GM23248 (cell line): ENCODE results near the gene ZNF415. TPM values are rescaled to one million over a fixed set of nuclear protein-coding genes. Genes with fewer than 3 reads are reported as not detected.

Source experiments
- DNase-seq: peaks from one replicate; pipeline ENCODE4 v3.0.0-alpha.2; 2015
- H2AFZ ChIP-seq: fragments of 200-600 bp; sonication (generic); 2 replicates; pipeline ENCODE4 v1.6.1; 2016; ENCODE audit warnings: antibody characterized with exemption
- H3F3A ChIP-seq: fragments of 200-600 bp; sonication (generic); 2 replicates; pipeline ENCODE4 v1.6.1; 2016; ENCODE audit warnings: mild to moderate bottlenecking, antibody characterized with exemption, mixed run types; ENCODE audit not compliant: insufficient read depth
- H3K27ac ChIP-seq: fragments of 200-600 bp; sonication (generic); 2 replicates; pipeline ENCODE4 v1.5.1; 2016; ENCODE audit warnings: mild to moderate bottlenecking
- H3K27me3 ChIP-seq: fragments of 200-600 bp; sonication (generic); replicated peaks from 2 replicates; pipeline ENCODE4 v1.6.1; 2016; ENCODE audit warnings: mild to moderate bottlenecking; ENCODE audit not compliant: insufficient read depth
- H3K36me3 ChIP-seq: fragments of 200-600 bp; sonication (generic); 2 replicates; pipeline ENCODE4 v1.6.1; 2016; ENCODE audit warnings: low read depth, mild to moderate bottlenecking
- H3K4me1 ChIP-seq: fragments of 200-600 bp; sonication (generic); 2 replicates; pipeline ENCODE4 v1.6.1; 2016; ENCODE audit warnings: mild to moderate bottlenecking; ENCODE audit not compliant: insufficient read depth
- H3K4me2 ChIP-seq: fragments of 200-600 bp; sonication (generic); one replicate; pipeline ENCODE4 v1.6.1; 2016; ENCODE audit warnings: mild to moderate bottlenecking; ENCODE audit not compliant: unreplicated experiment
- H3K4me3 ChIP-seq: fragments of 200-600 bp; sonication (generic); 2 replicates; pipeline ENCODE4 v1.5.1; 2016; ENCODE audit warnings: mild to moderate bottlenecking
- H3K79me2 ChIP-seq: fragments of 200-600 bp; sonication (generic); 2 replicates; pipeline ENCODE4 v1.6.1; 2016; ENCODE audit warnings: mild to moderate bottlenecking; ENCODE audit not compliant: insufficient read depth
- H3K9ac ChIP-seq: fragments of 200-600 bp; sonication (generic); 2 replicates; pipeline ENCODE4 v1.6.1; 2016; ENCODE audit warnings: mild to moderate bottlenecking
- H3K9me2 ChIP-seq: fragments of 200-600 bp; sonication (generic); 2 replicates; pipeline ENCODE4 v1.6.1; 2016; ENCODE audit warnings: mixed run types, mild to moderate bottlenecking, moderate library complexity; ENCODE audit not compliant: insufficient read depth
- H3K9me3 ChIP-seq: fragments of 200-600 bp; sonication (generic); one replicate; pipeline ENCODE4 v1.6.1; 2017; ENCODE audit warnings: low read depth
- H4K20me1 ChIP-seq: fragments of 200-600 bp; sonication (generic); 2 replicates; pipeline ENCODE4 v1.6.0; 2016; ENCODE audit not compliant: insufficient read depth
- EZH2 ChIP-seq: fragments of 200-600 bp; sonication (generic); IDR thresholded peaks from 2 replicates; pipeline ENCODE4 v1.6.1; 2018; ENCODE audit warnings: antibody characterized with exemption, mild to moderate bottlenecking; ENCODE audit not compliant: insufficient read depth, poor library complexity, severe bottlenecking
- EZH2phosphoT487 ChIP-seq: fragments of 200-600 bp; sonication (generic); IDR thresholded peaks from 2 replicates; pipeline ENCODE4 v1.6.1; 2018; ENCODE audit warnings: antibody characterized with exemption, moderate library complexity, mild to moderate bottlenecking, low read depth; ENCODE audit not compliant: insufficient read depth
- WGBS, 2 experiments: methylation state at CpG; one replicate each; pipeline ENCODE4 v1.1.6; 2015 to 2017; ENCODE audit warnings: low lambda C conversion rate in 2 of 2, low coverage in 1 of 2; ENCODE audit errors: missing lambda C conversion rate in 2 of 2; 5-methylcytosine and 5-hydroxymethylcytosine counted together
- in situ Hi-C: fragments of 300-500 bp; cut with MboI; formaldehyde crosslinking; loops from 2 replicates; pipeline ENCODE4 v1.15.0; 2020
- polyA plus RNA-seq: library from polyadenylated mRNA; unstranded; fragments of >200 nt; fragmentation: Nextera tagmentation; extraction: Ambion mirVana; gene quantifications from 2 replicates; pipeline ENCODE4 v1.2.1, GENCODE V29; 2016
- total RNA-seq: library from RNA; depleted of rRNA; stranded (reverse); fragments of >200 nt; shearing (Covaris generic); gene quantifications from 2 replicates; pipeline ENCODE4 v1.2.3, GENCODE V29; 2014

ZNF415 gene
- total and polyA plus RNA-seq, 2 experiments from 2014 or later = 8.9 to 9.4 TPM

DNA sequence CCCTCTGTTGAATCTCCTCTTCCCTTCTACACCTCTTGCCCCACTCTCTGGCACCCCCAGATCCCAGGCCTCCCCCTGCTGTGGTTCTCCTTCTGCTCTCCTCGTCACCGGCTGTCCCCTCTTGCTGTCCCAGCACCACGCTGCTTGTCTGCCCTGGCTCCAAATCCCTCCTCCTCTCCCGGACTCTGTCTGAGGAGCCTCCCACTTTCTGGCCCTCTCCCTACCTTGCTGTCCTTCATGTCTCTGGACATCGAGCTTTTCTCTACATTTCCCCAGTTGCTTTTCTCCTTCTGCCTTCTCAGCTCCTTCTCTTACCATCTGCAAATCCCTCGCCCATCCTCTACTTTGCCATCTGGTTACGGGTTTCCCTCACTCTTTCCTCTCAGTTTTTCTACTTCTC lies 24.9 kb upstream of the ZNF415 start:
- H3K27ac ChIP-seq = no peak overlapping the region
- H2AFZ ChIP-seq = peak overlapping the region; percentile 99
- no peaks in the 10 kb centered on the region for H4K20me1 ChIP-seq
- H3K4me2 ChIP-seq = peak overlapping the region; percentile 66
- peak; percentile 46 for DNase-seq
- H3F3A ChIP-seq = 0 out of 2 replicates have a peak, but pooled peaks cover 3% of the 10 kb centered on the region
- no peaks in the 10 kb centered on the region for H3K27me3 ChIP-seq
- peaks cover 32% of the 10 kb centered on the region for H3K79me2 ChIP-seq
- TF ChIP-seq EZH2phosphoT487 = no peak
- TF ChIP-seq EZH2 = no peak
- no peaks in the 10 kb centered on the region for H3K9me2 ChIP-seq
- H3K36me3 ChIP-seq = peaks cover 3% of the 10 kb centered on the region; the same call in 1 of the 2 replicates
- WGBS, 2 experiments = 5 to 10% methylated on average over 5 to 7 of the region's 7 CpGs
- peaks cover 12% of the 10 kb centered on the region; the same call in 1 of the 2 replicates for H3K4me1 ChIP-seq
- H3K9me3 ChIP-seq = no peaks in the 10 kb centered on the region
- in situ Hi-C loops = no loop called here
- peak overlapping the region; percentile 94 for H3K4me3 ChIP-seq
- H3K9ac ChIP-seq = peak overlapping the region; percentile 80

DNA sequence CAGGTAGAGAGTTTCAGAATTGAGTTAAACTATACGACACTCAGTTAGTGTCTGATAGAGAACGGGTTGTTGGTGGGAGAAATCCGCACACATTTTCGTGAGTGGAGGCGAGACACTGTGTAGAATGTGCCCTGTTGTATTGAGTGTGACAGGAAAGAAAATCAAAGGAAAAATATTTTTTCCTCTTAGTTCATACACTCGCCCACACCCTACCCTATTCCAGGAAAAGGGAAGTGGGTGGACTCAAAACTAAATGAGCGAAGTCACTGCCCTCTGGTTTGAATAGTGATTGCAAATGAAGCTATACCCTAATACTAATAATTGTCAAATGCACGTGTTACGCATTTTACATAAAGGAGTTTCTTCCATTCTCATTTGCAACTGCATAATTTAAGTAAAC lies 24.1 kb upstream of the ZNF415 start:
- peaks cover 12% of the 10 kb centered on the region; the same call in 1 of the 2 replicates for H3K4me1 ChIP-seq
- in situ Hi-C loops = no loop called here
- H3K9me2 ChIP-seq = no peaks in the 10 kb centered on the region
- H3K4me3 ChIP-seq = no peak overlapping the region
- peaks cover 32% of the 10 kb centered on the region for H3K79me2 ChIP-seq
- no peak for DNase-seq
- H3F3A ChIP-seq = 0 out of 2 replicates have a peak, but pooled peaks cover 3% of the 10 kb centered on the region
- H3K9me3 ChIP-seq = no peaks in the 10 kb centered on the region
- H4K20me1 ChIP-seq = no peaks in the 10 kb centered on the region
- no peak overlapping the region for H3K9ac ChIP-seq
- H3K27ac ChIP-seq = no peak overlapping the region
- H2AFZ ChIP-seq = no peak overlapping the region
- peak overlapping the region; percentile 66 for H3K4me2 ChIP-seq
- peaks cover 3% of the 10 kb centered on the region; the same call in 1 of the 2 replicates for H3K36me3 ChIP-seq
- TF ChIP-seq EZH2 (no peak), EZH2phosphoT487 (no peak)
- no peaks in the 10 kb centered on the region for H3K27me3 ChIP-seq
- WGBS, 2 experiments = 93 to 98% methylated on average over 9 of the region's 9 CpGs

- no peak overlapping the region for H3K27ac ChIP-seq
- H3K9ac ChIP-seq = no peak overlapping the region
- no peaks in the 10 kb centered on the region for H3K9me3 ChIP-seq
- no peaks in the 10 kb centered on the region for H3K9me2 ChIP-seq
- peaks cover 59% of the 10 kb centered on the region for H3K36me3 ChIP-seq
- H3K4me1 ChIP-seq = no peaks in the 10 kb centered on the region
- H2AFZ ChIP-seq = no peak overlapping the region
- H3K27me3 ChIP-seq = no peaks in the 10 kb centered on the region
- H3K4me2 ChIP-seq = no peak overlapping the region
- peaks cover 4% of the 10 kb centered on the region; the same call in 1 of the 2 replicates for H3K79me2 ChIP-seq
- in situ Hi-C loops = no loop called here
- H3F3A ChIP-seq = 0 out of 2 replicates have a peak, but pooled peaks cover 3% of the 10 kb centered on the region
- no peaks in the 10 kb centered on the region for H4K20me1 ChIP-seq
- no peak overlapping the region for H3K4me3 ChIP-seq
- no peak for TF ChIP-seq EZH2phosphoT487
- TF ChIP-seq EZH2 = no peak
- no peak for DNase-seq
Observed at GRCh38 chr19:53147645-53148044, 14.9 kb upstream of the ZNF415 start.

- Histone ChIP-seq H3K27ac (no peak overlapping the region), H3K4me1 (no peaks in the 10 kb centered on the region), H3K4me3 (no peak overlapping the region), H2AFZ (no peak overlapping the region), H3K79me2 (no peaks in the 10 kb centered on the region), H3K4me2 (no peak overlapping the region), H3K9me2 (no peaks in the 10 kb centered on the region), H3K9me3 (no peaks in the 10 kb centered on the region), H3K9ac (no peak overlapping the region), H3K36me3 (peaks cover 37% of the 10 kb centered on the region), H4K20me1 (no peaks in the 10 kb centered on the region), H3K27me3 (no peaks in the 10 kb centered on the region), H3F3A (no peaks in the 10 kb centered on the region)
- TF ChIP-seq EZH2 (no peak), EZH2phosphoT487 (no peak)
- 86 to 88% methylated on average over 4 of the region's 4 CpGs for WGBS, 2 experiments
- in situ Hi-C loops = no loop called here
- no peak for DNase-seq
Observed at GRCh38 chr19:53140351-53140750, 7.6 kb upstream of the ZNF415 start.

DNA sequence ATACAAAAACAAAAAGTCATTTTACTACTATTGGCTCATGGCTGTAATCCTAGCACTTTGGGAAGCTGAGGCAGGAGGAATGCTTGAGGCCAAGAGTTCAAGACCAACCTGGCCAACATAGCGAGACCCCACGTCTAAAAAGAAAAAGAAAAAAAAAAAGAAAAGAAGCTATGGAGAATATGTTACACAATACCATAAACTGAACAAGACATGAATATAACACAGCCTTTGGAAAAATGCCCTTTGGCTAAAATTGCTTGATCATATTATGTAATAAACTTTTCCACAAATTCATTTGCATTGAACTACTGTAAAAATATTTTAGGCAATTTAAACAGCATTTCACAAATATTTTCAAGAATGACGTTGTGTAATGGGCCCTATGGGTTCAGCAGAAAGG lies 3.7 kb upstream of the ZNF415 start:
- H3F3A ChIP-seq = peaks cover 4% of the 10 kb centered on the region; the same call in 1 of the 2 replicates
- WGBS, 2 experiments = 81 to 88% methylated on average over 3 of the region's 3 CpGs
- no peak overlapping the region for H3K4me3 ChIP-seq
- TF ChIP-seq EZH2 (no peak), EZH2phosphoT487 (no peak)
- DNase-seq = no peak
- no peaks in the 10 kb centered on the region for H3K27me3 ChIP-seq
- 0 out of 2 replicates have a peak, but pooled peaks cover 10% of the 10 kb centered on the region for H3K4me1 ChIP-seq
- H3K79me2 ChIP-seq = peaks cover 11% of the 10 kb centered on the region
- H2AFZ ChIP-seq = no peak overlapping the region
- peaks cover 8% of the 10 kb centered on the region; the same call in 1 of the 2 replicates for H3K36me3 ChIP-seq
- no peaks in the 10 kb centered on the region for H4K20me1 ChIP-seq
- in situ Hi-C loops = no loop called here
- no peaks in the 10 kb centered on the region for H3K9me2 ChIP-seq
- no peak overlapping the region for H3K9ac ChIP-seq
- H3K27ac ChIP-seq = no peak overlapping the region
- H3K4me2 ChIP-seq = no peak overlapping the region
- H3K9me3 ChIP-seq = no peaks in the 10 kb centered on the region
